ENCODE data around the gene NRIP2.

DNA sequence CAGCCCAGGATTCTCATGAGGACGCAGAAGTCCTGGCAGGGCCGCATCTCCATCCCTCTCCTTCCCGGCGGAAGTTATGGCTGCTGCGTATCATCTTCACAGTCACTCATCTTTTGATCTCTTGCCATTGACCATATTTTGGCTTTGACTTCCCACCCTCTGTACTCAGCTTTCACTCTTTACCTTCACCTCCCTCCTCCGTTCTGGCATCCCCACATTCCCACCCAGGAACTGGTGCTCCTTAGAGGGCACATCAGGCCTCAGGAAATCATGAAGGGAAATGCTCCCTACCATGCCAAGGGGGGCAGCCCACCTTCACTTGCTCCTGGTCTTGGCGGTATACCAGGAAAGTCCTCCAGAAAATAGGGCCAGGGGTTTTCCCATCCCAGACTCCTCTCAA is 20.7 kb upstream of the NRIP2 start:
- TF ChIP-seq, protein P1, sequence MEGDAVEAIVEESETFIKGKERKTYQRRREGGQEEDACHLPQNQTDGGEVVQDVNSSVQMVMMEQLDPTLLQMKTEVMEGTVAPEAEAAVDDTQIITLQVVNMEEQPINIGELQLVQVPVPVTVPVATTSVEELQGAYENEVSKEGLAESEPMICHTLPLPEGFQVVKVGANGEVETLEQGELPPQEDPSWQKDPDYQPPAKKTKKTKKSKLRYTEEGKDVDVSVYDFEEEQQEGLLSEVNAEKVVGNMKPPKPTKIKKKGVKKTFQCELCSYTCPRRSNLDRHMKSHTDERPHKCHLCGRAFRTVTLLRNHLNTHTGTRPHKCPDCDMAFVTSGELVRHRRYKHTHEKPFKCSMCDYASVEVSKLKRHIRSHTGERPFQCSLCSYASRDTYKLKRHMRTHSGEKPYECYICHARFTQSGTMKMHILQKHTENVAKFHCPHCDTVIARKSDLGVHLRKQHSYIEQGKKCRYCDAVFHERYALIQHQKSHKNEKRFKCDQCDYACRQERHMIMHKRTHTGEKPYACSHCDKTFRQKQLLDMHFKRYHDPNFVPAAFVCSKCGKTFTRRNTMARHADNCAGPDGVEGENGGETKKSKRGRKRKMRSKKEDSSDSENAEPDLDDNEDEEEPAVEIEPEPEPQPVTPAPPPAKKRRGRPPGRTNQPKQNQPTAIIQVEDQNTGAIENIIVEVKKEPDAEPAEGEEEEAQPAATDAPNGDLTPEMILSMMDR (IDR thresholded peaks at IDR 0.05; ENCODE audit: insufficient read depth, low read length, poor library complexity, severe bottlenecking), result no peak
- TF ChIP-seq EZH2phosphoT487 (conservative IDR thresholded peaks at IDR 0.05; ENCODE audit: low read length), result no peak
